HG03558 (cell line): Measurements from ENCODE around the gene PLCD1.

Experiments used
- ATAC-seq: cut with Tn5 transposase; IDR thresholded peaks from one replicate; pipeline ENCODE4 v1.9.1; 2021; ENCODE audit warnings: moderate number of reproducible peaks; ENCODE audit not compliant: unreplicated experiment; ENCODE audit errors: extremely low read depth

PLCD1 gene

GRCh38 chr3:37970802-37971201 is 58.6 kb downstream of the PLCD1 start:
- no peak for ATAC-seq

- no peak for ATAC-seq
Observed at GRCh38 chr3:37969596-37970100, 59.8 kb downstream of the PLCD1 start.

GRCh38 chr3:37968813-37969595 is 60.4 kb downstream of the PLCD1 start:
- ATAC-seq: no peak

- no peak for ATAC-seq
Observed at GRCh38 chr3:37968199-37968598, 61.2 kb downstream of the PLCD1 start.

GRCh38 chr3:37967260-37967881 is 62.1 kb downstream of the PLCD1 start:
- no peak for ATAC-seq

GRCh38 chr3:37964716-37965115 is 64.7 kb downstream of the PLCD1 start:
- ATAC-seq: no peak

GRCh38 chr3:37964146-37964545 is 65.3 kb downstream of the PLCD1 start:
- no peak for ATAC-seq

- ATAC-seq: no peak
Observed at GRCh38 chr3:37963635-37964034, 65.8 kb downstream of the PLCD1 start.

GRCh38 chr3:37963016-37963415 is 66.4 kb downstream of the PLCD1 start:
- no peak for ATAC-seq

GRCh38 chr3:37961622-37962431 is 67.6 kb downstream of the PLCD1 start:
- no peak for ATAC-seq

- no peak for ATAC-seq
Observed at GRCh38 chr3:37957539-37957936, 71.9 kb downstream of the PLCD1 start.
